GM12873 (cell line): ENCODE results near the gene ZNF426.

Experiments used
- TF ChIP-seq, protein P1 (sequence below): IDR thresholded peaks from 2 replicates; pipeline ENCODE4 v1.5.1; 2012; ENCODE audit warnings: low read depth, mild to moderate bottlenecking, moderate library complexity, low read length, control low read depth; ENCODE audit not compliant: insufficient read depth; ENCODE audit errors: missing control alignments

ZNF426 gene

DNA sequence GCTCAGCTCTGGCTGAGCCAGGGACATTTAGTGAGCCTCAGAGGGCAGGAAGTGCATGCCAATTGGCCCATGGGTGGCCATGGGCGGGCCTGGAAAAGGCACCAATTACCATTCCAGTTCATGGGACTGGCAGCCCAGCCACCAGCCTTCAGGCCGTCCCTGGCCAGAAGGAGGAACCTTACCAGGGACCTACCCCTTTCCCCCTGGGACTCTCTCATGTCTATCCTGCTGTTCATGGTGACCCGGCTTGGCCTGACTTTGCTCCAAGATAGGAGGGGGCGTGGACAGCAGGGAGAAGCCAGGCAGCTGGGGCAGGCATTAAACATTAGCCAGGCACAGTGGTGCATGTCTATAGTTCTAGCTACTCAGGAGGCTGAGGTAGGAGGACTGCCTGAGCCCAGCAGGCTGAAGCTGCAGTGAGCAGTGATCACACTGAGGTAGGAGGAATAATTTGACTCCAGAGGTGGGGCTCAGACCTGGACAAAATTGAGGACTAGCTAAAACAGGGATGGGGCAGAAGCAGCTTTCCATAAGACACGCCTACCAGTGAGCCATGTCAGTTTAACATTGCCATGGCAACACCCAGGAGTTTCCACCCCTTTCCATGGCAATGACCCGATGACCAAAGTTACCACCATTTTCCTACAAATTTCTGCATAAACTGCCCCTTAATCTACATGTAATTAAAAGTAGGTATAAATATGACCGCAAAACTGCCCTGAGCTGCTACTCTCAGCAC, 14.3 kb upstream of the ZNF426 start:
- TF ChIP-seq, protein P1, sequence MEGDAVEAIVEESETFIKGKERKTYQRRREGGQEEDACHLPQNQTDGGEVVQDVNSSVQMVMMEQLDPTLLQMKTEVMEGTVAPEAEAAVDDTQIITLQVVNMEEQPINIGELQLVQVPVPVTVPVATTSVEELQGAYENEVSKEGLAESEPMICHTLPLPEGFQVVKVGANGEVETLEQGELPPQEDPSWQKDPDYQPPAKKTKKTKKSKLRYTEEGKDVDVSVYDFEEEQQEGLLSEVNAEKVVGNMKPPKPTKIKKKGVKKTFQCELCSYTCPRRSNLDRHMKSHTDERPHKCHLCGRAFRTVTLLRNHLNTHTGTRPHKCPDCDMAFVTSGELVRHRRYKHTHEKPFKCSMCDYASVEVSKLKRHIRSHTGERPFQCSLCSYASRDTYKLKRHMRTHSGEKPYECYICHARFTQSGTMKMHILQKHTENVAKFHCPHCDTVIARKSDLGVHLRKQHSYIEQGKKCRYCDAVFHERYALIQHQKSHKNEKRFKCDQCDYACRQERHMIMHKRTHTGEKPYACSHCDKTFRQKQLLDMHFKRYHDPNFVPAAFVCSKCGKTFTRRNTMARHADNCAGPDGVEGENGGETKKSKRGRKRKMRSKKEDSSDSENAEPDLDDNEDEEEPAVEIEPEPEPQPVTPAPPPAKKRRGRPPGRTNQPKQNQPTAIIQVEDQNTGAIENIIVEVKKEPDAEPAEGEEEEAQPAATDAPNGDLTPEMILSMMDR: no peak

DNA sequence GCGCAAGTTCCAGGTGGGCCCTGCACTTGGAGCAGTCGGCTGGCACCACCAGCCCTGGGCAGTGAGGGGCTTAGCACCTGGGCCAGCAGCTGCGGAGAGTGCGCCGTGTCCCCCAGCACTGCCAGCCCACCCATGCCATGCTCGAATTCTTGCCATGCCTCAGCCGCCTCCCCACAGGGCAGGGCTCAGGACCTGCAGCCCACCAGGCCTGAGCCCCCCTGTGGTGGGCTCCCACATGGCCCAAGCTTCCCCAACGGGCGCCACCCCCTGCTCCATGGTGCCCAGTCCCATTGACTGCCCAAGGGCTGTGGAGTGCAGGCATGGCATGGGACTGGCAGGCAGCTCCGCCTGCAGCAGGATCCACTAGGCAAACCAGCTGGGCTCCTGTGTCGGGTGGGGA, 9.4 kb upstream of the ZNF426 start:
- TF ChIP-seq, protein P1: no peak

DNA sequence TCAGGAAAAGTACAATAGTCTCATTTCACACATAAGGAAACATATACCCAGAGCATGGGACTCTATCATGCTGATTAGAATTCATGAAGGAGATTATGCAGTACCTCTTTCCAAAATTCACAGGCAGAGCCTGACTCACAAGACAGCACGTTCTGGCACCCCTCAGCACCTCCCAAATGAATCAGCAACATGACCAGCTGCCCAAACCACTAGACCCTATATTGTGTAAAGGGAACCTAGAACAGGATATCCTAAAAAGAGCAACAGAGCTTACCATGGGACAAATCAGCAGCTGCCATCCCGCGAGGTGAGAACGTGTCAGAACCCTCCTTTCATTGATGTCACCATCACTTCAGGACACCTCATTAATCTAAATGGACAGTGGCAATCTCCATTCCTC, 2.5 kb downstream of the ZNF426 start:
- TF ChIP-seq, protein P1: no peak

DNA sequence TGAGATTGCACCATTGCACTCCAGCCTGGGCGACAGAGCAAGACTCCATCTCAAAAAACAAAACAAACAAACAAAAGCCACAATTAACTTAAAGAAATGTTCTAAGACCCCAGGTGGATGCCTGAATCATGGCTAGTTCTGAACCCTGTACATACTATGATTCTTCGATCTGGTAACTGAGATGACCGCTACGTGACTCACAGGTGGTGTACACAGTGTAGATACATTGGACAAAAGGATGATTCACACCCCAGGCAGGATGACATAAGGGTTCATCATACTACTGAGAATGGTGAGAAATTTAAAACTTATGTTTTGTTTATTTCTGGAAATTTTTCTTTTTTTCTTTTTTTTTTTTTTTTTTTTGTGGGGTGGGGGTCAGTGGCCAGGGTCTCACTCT, 6.5 kb downstream of the ZNF426 start:
- TF ChIP-seq, protein P1: no peak

DNA sequence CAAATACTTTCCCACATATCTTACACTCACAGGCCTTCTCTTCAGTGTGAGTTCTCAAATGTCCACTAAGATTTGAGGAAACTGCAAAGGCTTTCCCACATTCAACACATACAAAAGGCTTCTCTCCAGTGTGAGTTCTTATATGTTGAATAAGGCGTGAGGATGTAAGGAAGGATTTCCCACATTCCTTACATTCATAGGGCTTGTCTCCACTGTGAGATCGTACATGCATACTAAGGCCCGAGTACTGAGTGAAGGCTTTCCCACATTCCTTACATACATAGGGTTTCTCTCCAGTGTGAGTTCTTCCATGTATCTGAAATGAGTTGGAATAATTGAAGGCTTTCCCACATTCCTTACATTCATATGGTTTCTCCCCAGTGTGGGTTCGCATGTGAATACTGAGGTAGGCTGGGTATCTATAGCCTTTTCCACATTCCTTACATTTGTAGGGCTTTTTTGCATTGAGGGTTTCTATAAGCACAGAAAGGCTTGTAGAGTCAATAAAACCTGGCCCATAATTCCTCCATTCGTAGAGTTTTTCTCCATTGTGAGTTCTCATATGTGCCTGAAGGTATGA, 9.6 kb downstream of the ZNF426 start:
- TF ChIP-seq, protein P1: no peak

DNA sequence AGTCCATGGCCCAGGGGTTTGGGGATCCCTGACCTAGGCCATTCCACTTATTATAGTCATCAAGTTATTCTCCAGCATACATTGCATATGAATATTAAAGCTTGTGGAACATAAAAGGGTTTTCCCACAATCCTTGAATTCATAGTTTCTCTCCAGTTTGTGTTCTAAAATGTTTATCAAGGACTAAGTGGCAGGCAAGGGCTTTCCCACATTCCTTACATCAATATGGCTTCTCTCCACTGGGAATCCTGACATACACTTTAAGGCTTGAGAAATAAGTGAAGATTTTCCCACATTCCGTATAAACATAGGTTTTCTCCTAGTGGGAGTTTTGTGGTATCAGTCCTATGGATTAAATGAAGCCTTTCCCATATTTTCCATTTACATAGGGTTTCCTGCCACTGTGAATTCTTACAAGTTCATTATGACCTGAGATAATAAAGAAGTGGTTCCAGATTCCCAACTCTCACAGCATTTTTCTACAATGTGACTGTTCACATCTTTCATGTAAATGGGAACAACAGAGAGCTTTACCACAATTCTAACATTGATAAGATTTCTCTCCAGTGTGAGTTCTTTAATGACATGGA, 14.5 kb downstream of the ZNF426 start:
- TF ChIP-seq, protein P1: no peak

DNA sequence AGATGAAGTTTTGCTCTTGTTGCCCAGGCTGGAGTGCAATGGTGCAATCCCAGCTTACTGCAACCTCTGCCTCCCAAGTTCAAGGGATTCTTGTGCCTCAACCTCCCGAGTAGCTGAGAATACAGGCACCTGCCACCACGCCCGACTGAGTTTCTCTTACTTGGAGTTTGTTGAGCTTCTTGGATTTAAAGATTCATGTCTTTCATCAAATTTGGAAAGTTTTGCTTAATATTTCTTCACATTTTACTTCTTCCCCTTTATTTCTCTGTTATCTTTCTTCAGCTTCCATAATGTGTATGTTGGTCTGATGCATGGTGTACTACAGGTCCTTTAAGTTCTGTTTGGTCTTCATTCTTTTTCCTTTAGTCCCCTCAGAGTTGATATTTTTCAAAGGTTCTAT, 31.2 kb downstream of the ZNF426 start:
- TF ChIP-seq, protein P1: no peak
